ENCODE results near the gene EEF1A2.

DNA sequence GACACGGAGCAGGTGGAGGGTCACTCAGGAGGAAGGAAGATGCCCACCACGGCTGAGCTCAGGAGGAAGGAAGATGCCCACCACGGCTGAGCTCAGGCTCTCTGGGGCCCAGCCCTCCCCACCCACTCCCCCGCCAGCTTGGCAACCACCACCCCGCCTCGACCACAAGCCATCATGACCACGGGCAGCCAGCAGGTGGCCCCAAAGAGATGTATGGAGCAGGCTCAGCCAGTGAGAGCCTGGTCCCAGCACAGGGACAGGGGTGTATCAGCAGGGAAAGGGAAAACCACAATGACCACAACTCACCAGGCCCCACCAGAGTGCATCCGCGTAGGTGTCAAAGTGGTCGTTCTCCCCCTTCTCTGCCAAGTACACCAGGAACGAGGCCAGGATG lies 56.8 kb downstream of the EEF1A2 start:
- TF ChIP-seq, protein P1, sequence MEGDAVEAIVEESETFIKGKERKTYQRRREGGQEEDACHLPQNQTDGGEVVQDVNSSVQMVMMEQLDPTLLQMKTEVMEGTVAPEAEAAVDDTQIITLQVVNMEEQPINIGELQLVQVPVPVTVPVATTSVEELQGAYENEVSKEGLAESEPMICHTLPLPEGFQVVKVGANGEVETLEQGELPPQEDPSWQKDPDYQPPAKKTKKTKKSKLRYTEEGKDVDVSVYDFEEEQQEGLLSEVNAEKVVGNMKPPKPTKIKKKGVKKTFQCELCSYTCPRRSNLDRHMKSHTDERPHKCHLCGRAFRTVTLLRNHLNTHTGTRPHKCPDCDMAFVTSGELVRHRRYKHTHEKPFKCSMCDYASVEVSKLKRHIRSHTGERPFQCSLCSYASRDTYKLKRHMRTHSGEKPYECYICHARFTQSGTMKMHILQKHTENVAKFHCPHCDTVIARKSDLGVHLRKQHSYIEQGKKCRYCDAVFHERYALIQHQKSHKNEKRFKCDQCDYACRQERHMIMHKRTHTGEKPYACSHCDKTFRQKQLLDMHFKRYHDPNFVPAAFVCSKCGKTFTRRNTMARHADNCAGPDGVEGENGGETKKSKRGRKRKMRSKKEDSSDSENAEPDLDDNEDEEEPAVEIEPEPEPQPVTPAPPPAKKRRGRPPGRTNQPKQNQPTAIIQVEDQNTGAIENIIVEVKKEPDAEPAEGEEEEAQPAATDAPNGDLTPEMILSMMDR (IDR thresholded peaks at IDR 0.05), result peak; percentile 43
- no peak for TF ChIP-seq EZH2 (IDR thresholded peaks at IDR 0.05)
